ENCODE measurements around the gene FAM210B.
"Not testable (repeated sequence)": the region's sequence is repeated elsewhere in the genome, so short reads cannot be mapped to it uniquely, and the experiment has no call there.

FAM210B gene

GRCh38 chr20:56392881-56393482 is 34.2 kb downstream of the FAM210B start:
- ATAC-seq (no peak), DNase-seq (no peak)

- ATAC-seq, result no peak
- DNase-seq, result no peak
Measured at GRCh38 chr20:56393653-56394052, 34.9 kb downstream of the FAM210B start.

GRCh38 chr20:56395166-56395565 is 36.4 kb downstream of the FAM210B start:
- no peak for ATAC-seq
- DNase-seq, result no peak

- DNase-seq, result peak; percentile 67
- peak; percentile 55 for ATAC-seq
Measured at GRCh38 chr20:56400001-56400640, 41.3 kb downstream of the FAM210B start.

GRCh38 chr20:56403465-56403864 is 44.7 kb downstream of the FAM210B start:
- ATAC-seq (no peak), DNase-seq (no peak)

GRCh38 chr20:56405356-56405755 is 46.6 kb downstream of the FAM210B start:
- not testable (repeated sequence) for ATAC-seq, DNase-seq

GRCh38 chr20:56406910-56407309 is 48.1 kb downstream of the FAM210B start:
- ATAC-seq, result no peak
- no peak for DNase-seq

- ATAC-seq (no peak), DNase-seq (no peak)
Measured at GRCh38 chr20:56409521-56409920, 50.7 kb downstream of the FAM210B start.

- DNase-seq, result no peak
- no peak for ATAC-seq
Measured at GRCh38 chr20:56409956-56410355, 51.2 kb downstream of the FAM210B start.

GRCh38 chr20:56411287-56411686 is 52.5 kb downstream of the FAM210B start:
- DNase-seq, ATAC-seq: not testable (repeated sequence)

- DNase-seq (peak; percentile 44), ATAC-seq (peak; percentile 62)
Measured at GRCh38 chr20:56411759-56412472, 53.1 kb downstream of the FAM210B start, which contains the start of gene CASS4. Gene CASS4, plus strand, starts transcription at chr20:56412260. Its CDS starts 199 bp downstream, at chr20:56412459.

- ATAC-seq (no peak), DNase-seq (no peak)
Measured at GRCh38 chr20:56412473-56412790, 53.7 kb downstream of the FAM210B start.

GRCh38 chr20:56412949-56413348 is 54.2 kb downstream of the FAM210B start:
- DNase-seq (no peak), ATAC-seq (no peak)

- DNase-seq, result peak; percentile 64
- ATAC-seq, result peak; percentile 60
Measured at GRCh38 chr20:56414842-56415765, 56.3 kb downstream of the FAM210B start.

- ATAC-seq (no peak), DNase-seq (no peak)
Measured at GRCh38 chr20:56417402-56417801, 58.6 kb downstream of the FAM210B start.

GRCh38 chr20:56417911-56418310 is 59.1 kb downstream of the FAM210B start:
- ATAC-seq (no peak), DNase-seq (no peak)

Data from stimulated activated naive CD8-positive, alpha-beta T cell treated with anti-CD3 and anti-CD28 coated beads, Interleukin-15, Interleukin-2, amounts not matched to agents 100 U/mL and 50 U/mL, for 24 hours (primary cell).